ENCODE results near the gene AGPS.

Gene AGPS

DNA sequence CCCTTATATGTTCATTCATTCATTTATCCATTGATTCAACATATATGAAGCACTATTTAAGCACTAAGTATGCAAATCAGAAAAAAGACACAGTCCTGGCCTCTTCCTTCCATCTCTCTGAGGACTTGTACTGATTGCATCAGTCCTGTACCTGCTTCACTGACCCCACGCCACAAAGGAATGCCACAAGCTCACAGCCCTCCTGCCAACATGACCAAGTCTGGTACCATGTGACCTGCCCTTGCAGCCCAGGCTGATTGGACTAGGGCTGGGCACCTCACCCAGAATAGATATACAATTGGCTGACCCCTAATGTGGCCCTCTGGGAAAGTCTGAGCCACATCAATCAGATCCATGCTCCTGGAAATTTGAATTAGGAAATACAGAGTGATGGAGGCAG lies 196.6 kb downstream of the AGPS start:
- DNase-seq (ENCODE audit: low read depth in 2 of 2), result no peak

DNA sequence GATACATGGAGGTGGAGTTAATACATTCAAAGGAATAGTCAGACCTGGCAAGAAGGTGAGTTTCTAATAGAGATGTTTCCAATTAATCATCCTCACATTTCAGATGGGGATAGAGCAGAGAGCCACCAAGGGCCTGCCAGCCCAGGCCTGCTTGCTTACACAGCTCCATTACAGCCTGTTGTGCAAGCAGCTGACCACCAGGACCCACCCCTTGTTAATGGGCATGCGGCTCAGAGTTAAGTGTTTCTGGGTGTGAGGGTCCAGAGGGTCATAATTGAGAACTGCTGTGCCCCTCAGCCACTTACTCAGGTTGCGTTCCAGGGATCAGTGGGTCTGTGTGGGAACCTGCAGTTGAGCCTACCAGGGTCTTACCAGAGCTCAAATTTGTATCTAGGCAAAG lies 199.8 kb downstream of the AGPS start:
- no peak for DNase-seq (ENCODE audit: low read depth in 2 of 2)

GRCh38 chr2:177592945-177593344 lies 200.4 kb downstream of the AGPS start:
- DNase-seq (ENCODE audit: low read depth in 2 of 2), result no peak

GRCh38 chr2:177593402-177593801 lies 200.8 kb downstream of the AGPS start:
- DNase-seq (ENCODE audit: low read depth in 2 of 2), result no peak

Measured in stimulated activated CD4-positive, alpha-beta T cell treated with anti-CD3 and anti-CD28 coated beads, Interleukin-15, amount 100 ng/mL, for 48 hours (primary cell).